ENCODE results near the gene MXI1. TPM values are rescaled to one million over a fixed set of nuclear protein-coding genes. Genes with fewer than 3 reads are reported as not detected.
"Not testable (repeated sequence)": the region's sequence is repeated elsewhere in the genome, so short reads cannot be mapped to it uniquely, and the experiment has no call there.

Gene MXI1
- total RNA-seq, 1 donor from 2014 or later, result 75.2 TPM

DNA sequence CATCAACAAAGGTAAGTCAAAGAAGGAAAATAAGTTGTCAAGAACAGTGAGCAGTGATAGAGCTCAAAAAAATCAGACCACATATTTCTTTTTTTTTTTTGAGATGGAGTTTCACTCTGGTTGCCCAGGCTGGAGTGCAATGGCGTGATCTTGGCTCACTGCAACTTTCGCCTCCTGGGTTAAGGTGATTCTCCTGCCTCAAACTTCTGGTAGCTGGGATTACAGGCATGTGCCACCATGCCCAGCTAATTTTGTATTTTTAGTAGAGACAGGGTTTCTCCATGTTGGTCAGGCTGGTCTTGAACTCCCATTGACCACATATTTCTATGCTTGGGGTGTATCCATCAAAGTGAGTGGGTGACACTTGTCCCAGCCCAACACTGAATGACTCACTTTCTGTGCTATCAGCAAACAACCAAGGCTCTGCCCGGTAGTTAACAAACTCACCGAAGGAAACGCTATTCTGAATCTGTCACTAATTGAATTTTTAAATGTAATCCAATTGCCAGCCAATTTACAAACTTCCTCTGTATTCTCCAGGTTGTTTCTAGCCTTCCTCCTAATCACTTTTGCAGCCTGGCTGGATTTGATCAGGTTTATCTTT, 116.9 kb downstream of the MXI1 start:
- no peak for DNase-seq
- intact Hi-C loops (cut with DNase I), result no loop called here
- no peak for ATAC-seq (ENCODE audit: poor library complexity)

DNA sequence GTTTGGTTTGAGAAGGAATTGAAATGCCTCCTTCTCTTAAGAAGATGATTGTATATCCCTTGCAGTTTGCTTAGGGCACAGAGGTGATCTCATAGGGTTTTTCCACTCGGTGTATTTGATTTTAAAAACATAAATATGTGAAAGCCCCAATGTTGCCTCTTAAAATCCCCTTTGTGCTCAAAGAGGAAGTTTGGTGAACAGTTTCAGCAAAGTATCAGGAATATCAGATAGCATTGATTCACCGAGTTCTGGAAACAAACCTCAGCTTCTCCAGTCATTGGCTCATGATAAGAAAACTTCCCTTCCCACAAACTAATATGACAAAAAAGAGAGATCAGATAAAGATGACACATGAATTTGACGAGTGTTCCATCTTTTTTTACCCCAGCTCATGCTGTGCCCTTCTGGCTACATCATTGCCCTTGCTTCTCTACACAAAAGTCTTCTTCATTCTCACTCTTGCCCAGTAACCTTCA, 117.4 kb downstream of the MXI1 start:
- no peak for ATAC-seq (ENCODE audit: poor library complexity)
- intact Hi-C loops (cut with DNase I), result no loop called here

DNA sequence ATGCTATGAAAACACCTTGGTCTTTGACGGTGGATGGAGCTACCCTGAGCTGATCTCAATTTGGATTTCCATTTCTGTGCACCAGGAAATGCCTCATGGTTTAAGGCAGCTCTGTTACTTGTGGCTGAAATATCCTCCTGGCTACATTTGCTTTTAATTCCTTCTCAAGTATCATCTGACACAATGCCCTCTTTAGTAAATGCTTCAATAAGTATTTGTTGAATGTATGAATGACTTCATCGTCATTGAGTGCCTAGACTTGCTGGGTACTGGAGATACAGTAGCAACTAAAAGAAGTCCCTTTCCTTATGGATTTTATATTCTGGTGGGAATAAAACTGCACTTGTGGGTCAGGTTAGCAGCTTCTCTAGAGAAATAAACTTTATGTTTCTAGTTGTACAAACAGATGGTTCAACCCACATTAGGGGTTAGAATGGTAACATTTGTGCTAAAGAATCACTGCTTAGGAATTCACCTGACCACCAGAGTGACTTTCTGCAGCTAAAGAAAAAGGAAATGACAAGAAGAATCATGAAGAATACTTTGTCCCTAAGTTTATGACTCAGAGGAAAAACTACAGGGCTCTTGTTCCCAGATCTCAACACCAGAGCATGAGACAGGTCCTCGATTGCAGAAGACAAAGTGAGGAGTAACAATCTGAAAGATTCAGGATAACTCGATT, 119.1 kb downstream of the MXI1 start:
- DNase-seq, result no peak
- intact Hi-C loops (cut with DNase I), result no loop called here
- ATAC-seq (ENCODE audit: poor library complexity), result no peak

More for the DNA sequence above, 117.4 kb downstream of the MXI1 start:
- no peak for DNase-seq

GRCh38 chr10:110327262-110327914, 120.0 kb downstream of the MXI1 start:
- no peak for DNase-seq
- ATAC-seq (ENCODE audit: poor library complexity), result no peak
- intact Hi-C loops (cut with DNase I), result no loop called here

- DNase-seq (no peak), ATAC-seq (ENCODE audit: poor library complexity) (no peak)
- intact Hi-C loops (cut with DNase I), result no loop called here
Observed at GRCh38 chr10:110330675-110331074, 123.3 kb downstream of the MXI1 start.

GRCh38 chr10:110331226-110331795, 123.9 kb downstream of the MXI1 start:
- DNase-seq; intact Hi-C loops (cut with DNase I); ATAC-seq (ENCODE audit: poor library complexity): not testable (repeated sequence)

DNA sequence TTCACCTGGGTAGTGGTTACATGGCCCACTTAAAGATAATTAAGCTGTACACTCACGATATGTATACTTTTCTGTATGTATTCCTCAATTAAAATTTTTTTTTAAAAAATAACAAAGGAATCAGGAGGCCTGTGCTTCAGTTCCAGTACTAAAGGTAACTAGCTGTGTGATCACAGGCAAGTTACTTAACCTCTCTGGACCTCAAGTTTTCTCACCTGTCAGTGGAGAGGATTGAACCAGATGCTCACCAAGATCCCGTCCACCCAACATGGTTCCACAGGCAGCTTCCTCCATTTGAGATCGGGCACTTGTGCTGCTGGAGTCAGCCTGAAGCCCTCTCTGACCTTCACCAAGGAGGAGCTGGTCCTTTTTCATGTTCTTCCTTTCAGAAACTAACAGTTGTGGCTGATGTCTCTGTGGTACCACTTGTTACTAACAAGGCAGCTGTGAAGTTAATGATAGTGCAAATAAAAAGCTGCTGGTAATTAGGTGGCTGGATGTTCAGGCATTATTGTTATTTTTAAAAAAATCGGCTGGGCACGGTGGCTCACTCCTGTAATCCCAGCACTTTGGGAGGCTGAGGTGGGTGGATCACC, 126.8 kb downstream of the MXI1 start:
- no peak for DNase-seq
- ATAC-seq (ENCODE audit: poor library complexity), result no peak
- intact Hi-C loops (cut with DNase I), result no loop called here

DNA sequence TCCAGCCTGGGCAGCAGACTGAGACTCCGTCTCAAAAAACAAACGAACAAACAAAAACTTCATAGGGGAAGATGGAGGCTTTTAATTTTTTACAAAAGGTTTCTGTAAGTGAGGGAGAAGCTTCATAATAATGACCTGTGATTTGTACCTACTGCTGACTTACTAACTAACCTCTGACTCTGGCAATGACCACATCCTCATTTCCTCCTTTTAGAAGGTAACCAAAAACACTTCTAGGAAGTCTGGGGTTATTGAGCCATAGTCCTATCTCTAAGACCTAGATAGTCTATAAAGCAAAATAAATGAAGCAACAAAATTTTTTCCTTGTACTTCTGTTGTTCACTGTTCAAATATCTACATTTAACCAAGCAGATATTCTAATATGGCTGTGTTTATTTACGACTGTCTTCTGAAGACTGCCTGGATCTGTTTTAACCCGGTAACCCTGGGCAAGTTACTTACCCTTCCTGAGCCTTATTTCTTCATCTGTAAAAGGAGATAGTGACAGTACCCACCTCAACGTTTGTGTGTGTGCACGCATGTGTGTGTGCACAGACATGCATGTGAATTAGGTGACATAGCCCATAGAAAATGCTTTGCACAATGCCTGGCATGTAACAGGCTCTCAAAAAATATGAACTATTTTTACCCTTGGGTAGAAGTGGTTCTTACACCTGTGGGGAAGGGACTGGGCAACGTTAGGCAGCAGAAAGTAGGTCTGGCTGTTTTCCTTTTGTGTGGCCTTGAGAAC, 128.1 kb downstream of the MXI1 start:
- DNase-seq (no peak), ATAC-seq (ENCODE audit: poor library complexity) (no peak)
- intact Hi-C loops (cut with DNase I), result no loop called here

- ATAC-seq (ENCODE audit: poor library complexity), result peak; percentile 18
- DNase-seq, result no peak
Observed at GRCh38 chr10:110336111-110336721, 128.8 kb downstream of the MXI1 start.

More at GRCh38 chr10:110336111-110336721, 128.8 kb downstream of the MXI1 start:
- intact Hi-C loops (cut with DNase I), result no loop called here

Other genes starting within 250 kb of the MXI1 start
- gene ADD3, start 199.6 kb upstream of the MXI1 start, total RNA-seq, result 115 TPM
- gene SMNDC1, start 97.3 kb downstream of the MXI1 start, total RNA-seq, result 25.0 TPM